CD4-positive, alpha-beta memory T cell (primary cell): ENCODE results near the gene XPO1. TPM values are rescaled to one million over a fixed set of nuclear protein-coding genes. Genes with fewer than 3 reads are reported as not detected.

Experiments
- CTCF ChIA-PET: fragments of 350-600 bp; sonication (Branson Sonifier 250); formaldehyde crosslinking; loops from one replicate; lab custom pipeline; 2021; ENCODE audit warnings: inconsistent platforms; ENCODE audit not compliant: partially characterized antibody; lab: Charles Lee
- POLR2A ChIA-PET: fragments of 350-600 bp; sonication (Branson Sonifier 250); formaldehyde crosslinking; loops from one replicate; lab custom pipeline; 2021; ENCODE audit not compliant: partially characterized antibody; lab: Charles Lee
- DNase-seq, 5 donors: peaks; one replicate each; pipeline versions ENCODE4 v3.0.0 to v3.0.0-alpha.2; 2020 to 2022; ENCODE audit warnings: mixed read lengths in 1 of 5
- H3K27ac ChIP-seq: one replicate; pipeline ENCODE4 v1.7.0; 2013; ENCODE audit warnings: low read depth, low read length
- H3K27me3 ChIP-seq: 2 replicates; pipeline ENCODE4 v1.7.0; 2013; ENCODE audit warnings: mild to moderate bottlenecking, low read length, moderate library complexity; ENCODE audit not compliant: insufficient read depth
- H3K36me3 ChIP-seq: 2 replicates; pipeline ENCODE4 v1.7.0; 2013; ENCODE audit warnings: mild to moderate bottlenecking, low read length, moderate library complexity; ENCODE audit not compliant: insufficient read depth
- H3K4me1 ChIP-seq: 2 replicates; pipeline ENCODE4 v1.7.0; 2013; ENCODE audit warnings: mild to moderate bottlenecking, low read length, moderate library complexity; ENCODE audit not compliant: insufficient read depth
- H3K4me3 ChIP-seq, 2 donors: one replicate each; pipeline ENCODE4 v1.7.0; 2013; ENCODE audit warnings: low read length in 2 of 2, mild to moderate bottlenecking in 1 of 2
- H3K9me3 ChIP-seq, 2 donors: one replicate each; pipeline ENCODE4 v1.7.0; 2013; ENCODE audit warnings: low read length in 2 of 2, control low read depth in 1 of 2; ENCODE audit not compliant: control insufficient read depth in 1 of 2
- H3K27ac Mint-ChIP-seq, 7 donors: one replicate each; pipeline ENCODE4 v1.8.0; 2020 to 2021; ENCODE audit warnings: mixed read lengths in 7 of 7, mild to moderate bottlenecking in 6 of 7, inconsistent platforms in 3 of 7, moderate library complexity in 3 of 7
- H3K27me3 Mint-ChIP-seq, 2 donors: one replicate each; pipeline ENCODE4 v1.8.0; 2020 to 2021; ENCODE audit warnings: mixed read lengths in 2 of 2
- H3K36me3 Mint-ChIP-seq, 2 donors: one replicate each; pipeline ENCODE4 v1.8.0; 2020 to 2021; ENCODE audit warnings: mixed read lengths in 2 of 2, inconsistent platforms in 1 of 2, mild to moderate bottlenecking in 1 of 2
- H3K4me1 Mint-ChIP-seq, 4 donors: one replicate each; pipeline ENCODE4 v1.8.0; 2020 to 2021; ENCODE audit warnings: mixed read lengths in 4 of 4, mild to moderate bottlenecking in 1 of 4
- H3K4me3 Mint-ChIP-seq, 8 donors: one replicate each; pipeline ENCODE4 v1.8.0; 2020 to 2021; ENCODE audit warnings: mixed read lengths in 8 of 8, mild to moderate bottlenecking in 7 of 8, moderate library complexity in 6 of 8, inconsistent platforms in 3 of 8
- H3K9me3 Mint-ChIP-seq, 8 donors: one replicate each; pipeline ENCODE4 v1.8.0; 2020 to 2021; ENCODE audit warnings: mixed read lengths in 8 of 8, mild to moderate bottlenecking in 5 of 8, inconsistent platforms in 3 of 8, moderate library complexity in 1 of 8
- intact Hi-C: fragments of 100-400 bp; cut with micrococcal nuclease; formaldehyde crosslinking; loops from one replicate; pipeline ENCODE4 v1.15.1; 2023
- polyA plus RNA-seq, 2 donors: library from polyadenylated mRNA; unstranded; fragments of 300-500 nt; fragmentation: Illumina TruSeq; gene quantifications; one replicate each; pipeline ENCODE4 v1.2.3, GENCODE V29; 2021
- total RNA-seq, 2 experiments: library from RNA; stranded (reverse); gene quantifications; one replicate each; pipeline ENCODE4 v1.2.3, GENCODE V29; 2021

Gene XPO1
- total and polyA plus RNA-seq, 4 experiments from 2014 or later, result 26.8 to 180 (median 110) TPM

DNA sequence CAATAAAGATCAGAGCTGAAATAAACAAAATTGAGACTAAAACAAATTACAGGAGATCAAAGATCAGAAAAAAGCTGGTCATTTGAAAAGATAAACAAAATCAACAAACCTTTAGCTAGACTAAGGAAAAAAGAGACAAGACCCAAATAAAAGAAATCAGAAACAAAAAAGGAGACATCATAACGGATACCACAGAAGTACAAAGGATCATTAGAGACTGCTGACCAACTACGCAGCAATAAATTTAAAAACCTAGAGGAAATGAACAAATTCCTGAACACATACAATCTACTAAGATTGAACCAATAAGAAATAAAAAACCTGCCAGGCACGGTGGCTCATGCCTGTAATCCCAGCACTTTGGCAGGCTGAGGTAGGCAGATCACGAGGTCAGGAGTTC, 101.0 kb downstream of the XPO1 start:
- Histone ChIP-seq H3K4me1 (peaks cover 47% of the 10 kb centered on the region), H3K9me3 (no peaks in the 10 kb centered on the region), H3K36me3 (no peaks in the 10 kb centered on the region), H3K4me3 (no peak overlapping the region), H3K27me3 (no peaks in the 10 kb centered on the region), H3K27ac (no peak overlapping the region)
- H3K36me3 Mint-ChIP-seq, result peaks cover 24 to 37% of the 10 kb centered on the region in 2 donors
- H3K27me3 Mint-ChIP-seq, result no peaks in the 10 kb centered on the region
- intact Hi-C loops, result no loop called here
- peak overlapping the region in 4 of 8 donors; percentile 6 to 52 (median 31) for H3K4me3 Mint-ChIP-seq
- H3K4me1 Mint-ChIP-seq, result peaks cover 57 to 81% (median 67%) of the 10 kb centered on the region in 4 donors
- no peak for DNase-seq
- ChIA-PET POLR2A (no interaction called here), CTCF (interaction anchor here (1.0 to 2.6 kb wide), 3 partner anchors 9 to 24 kb away, joined by 3 to 11 read pairs (median 4); no protein-coding TSS in a partner anchor)
- peak overlapping the region in 3 of 7 donors; percentile 42 to 86 (median 77) for H3K27ac Mint-ChIP-seq
- peaks cover 2 to 27% (median 18%) of the 10 kb centered on the region in 8 donors for H3K9me3 Mint-ChIP-seq

- H3K27me3 Mint-ChIP-seq, result no peaks in the 10 kb centered on the region
- no peaks in the 10 kb centered on the region for H3K36me3 ChIP-seq
- intact Hi-C loops, result no loop called here
- no peaks in the 10 kb centered on the region for H3K27me3 ChIP-seq
- H3K4me1 Mint-ChIP-seq, result peaks cover 49 to 74% (median 60%) of the 10 kb centered on the region in 4 donors
- CTCF ChIA-PET, result interaction anchor here (1.0 to 1.9 kb wide), 4 partner anchors 8 to 25 kb away, joined by 3 to 4 read pairs (median 4); no protein-coding TSS in a partner anchor
- H3K4me3 ChIP-seq, result no peak overlapping the region
- H3K36me3 Mint-ChIP-seq, result peaks cover 24 to 37% of the 10 kb centered on the region in 2 donors
- peaks cover 2 to 27% (median 18%) of the 10 kb centered on the region in 8 donors for H3K9me3 Mint-ChIP-seq
- DNase-seq, result no peak
- peak overlapping the region in 5 of 7 donors; percentile 3 to 72 (median 23) for H3K27ac Mint-ChIP-seq
- POLR2A ChIA-PET, result no interaction called here
- no peak overlapping the region for H3K27ac ChIP-seq
- peak overlapping the region in 6 of 8 donors; percentile 10 to 52 (median 27) for H3K4me3 Mint-ChIP-seq
- peaks cover 37% of the 10 kb centered on the region for H3K4me1 ChIP-seq
- H3K9me3 ChIP-seq, result no peaks in the 10 kb centered on the region
Measured at GRCh38 chr2:61436092-61436491, 102.1 kb downstream of the XPO1 start.

DNA sequence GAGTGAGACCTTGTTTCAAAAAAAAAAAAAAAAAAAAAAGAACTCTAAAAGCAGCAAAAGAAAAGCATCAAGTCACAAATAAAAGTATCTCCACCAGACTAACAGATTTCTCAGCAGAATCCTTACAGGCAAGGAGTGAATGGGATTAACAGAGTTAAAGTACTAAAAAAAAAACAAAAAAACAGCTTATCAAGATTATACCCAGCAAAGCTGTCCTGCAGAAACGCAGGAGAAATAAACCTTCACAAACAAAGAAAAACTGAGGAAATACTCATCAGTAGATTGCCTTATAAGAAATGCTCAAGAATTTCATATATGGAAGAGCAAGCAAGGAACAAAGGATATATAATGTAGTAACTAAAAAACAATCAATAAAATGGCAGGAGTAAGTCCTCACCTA, 102.9 kb downstream of the XPO1 start:
- DNase-seq, result no peak
- Mint-ChIP-seq H3K36me3 (peaks cover 27 to 37% of the 10 kb centered on the region in 2 donors), H3K27me3 (no peaks in the 10 kb centered on the region), H3K27ac (peak overlapping the region in 4 of 7 donors; percentile 3 to 51 (median 26)), H3K4me1 (peaks cover 50 to 78% (median 65%) of the 10 kb centered on the region in 4 donors), H3K9me3 (peaks cover 2 to 27% (median 18%) of the 10 kb centered on the region in 8 donors), H3K4me3 (peak overlapping the region in 5 of 8 donors; percentile 5 to 36 (median 26))
- Histone ChIP-seq H3K27me3 (no peaks in the 10 kb centered on the region), H3K36me3 (no peaks in the 10 kb centered on the region), H3K9me3 (no peaks in the 10 kb centered on the region), H3K4me1 (peaks cover 37% of the 10 kb centered on the region), H3K27ac (no peak overlapping the region), H3K4me3 (no peak overlapping the region)
- ChIA-PET POLR2A (no interaction called here), CTCF (interaction anchor here (1.9 kb wide), 1 partner anchor 9 kb away, joined by 4 read pairs; no protein-coding TSS in a partner anchor)
- intact Hi-C loops, result no loop called here

GRCh38 chr2:61434314-61434713, 103.8 kb downstream of the XPO1 start:
- Mint-ChIP-seq H3K27ac (peak overlapping the region in 6 of 7 donors; percentile 8 to 84 (median 34)), H3K4me1 (peaks cover 43 to 71% (median 62%) of the 10 kb centered on the region in 4 donors)

DNA sequence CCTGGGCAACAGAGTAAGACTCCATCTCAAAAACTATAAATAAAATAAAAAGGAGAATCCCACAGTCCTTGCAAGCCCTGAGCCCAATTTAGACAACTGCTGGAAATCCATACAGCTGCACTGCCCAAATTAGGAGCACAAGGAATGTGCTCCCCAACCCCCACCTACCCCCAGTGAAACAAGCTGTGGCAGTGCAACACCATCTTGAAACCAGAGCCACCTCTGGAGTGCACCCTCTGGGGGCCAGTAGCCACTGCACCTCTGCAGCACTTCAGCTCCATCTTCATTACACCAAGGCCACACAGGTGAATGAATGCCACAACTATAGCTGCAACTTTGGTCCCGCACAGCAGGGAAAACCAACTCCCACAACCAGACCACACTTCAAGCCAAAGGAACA, 104.5 kb downstream of the XPO1 start:
- no peaks in the 10 kb centered on the region for H3K27me3 Mint-ChIP-seq
- Histone ChIP-seq H3K4me3 (no peak overlapping the region), H3K27ac (no peak overlapping the region), H3K36me3 (no peaks in the 10 kb centered on the region), H3K9me3 (no peaks in the 10 kb centered on the region), H3K27me3 (no peaks in the 10 kb centered on the region), H3K4me1 (peaks cover 33% of the 10 kb centered on the region)
- peak overlapping the region in 6 of 7 donors; percentile 29 to 82 (median 58) for H3K27ac Mint-ChIP-seq
- ChIA-PET POLR2A (no interaction called here), CTCF (no interaction called here)
- H3K4me3 Mint-ChIP-seq, result peak overlapping the region in 2 of 8 donors; percentile 3 to 41
- H3K9me3 Mint-ChIP-seq, result peaks cover under 1 to 23% (median 17%) of the 10 kb centered on the region in 8 donors
- peaks cover 39 to 66% (median 57%) of the 10 kb centered on the region in 4 donors for H3K4me1 Mint-ChIP-seq
- peaks cover 19 to 22% of the 10 kb centered on the region in 2 donors for H3K36me3 Mint-ChIP-seq
- intact Hi-C loops, result no loop called here
- DNase-seq, result no peak

More at GRCh38 chr2:61434314-61434713, 103.8 kb downstream of the XPO1 start:
- no peak for DNase-seq
- Mint-ChIP-seq H3K36me3 (peaks cover 24 to 29% of the 10 kb centered on the region in 2 donors), H3K9me3 (peaks cover 2 to 25% (median 18%) of the 10 kb centered on the region in 8 donors), H3K27me3 (no peaks in the 10 kb centered on the region), H3K4me3 (peak overlapping the region in 6 of 8 donors; percentile 14 to 62 (median 28))
- Histone ChIP-seq H3K36me3 (no peaks in the 10 kb centered on the region), H3K4me3 (no peak overlapping the region), H3K4me1 (peaks cover 31% of the 10 kb centered on the region), H3K27me3 (no peaks in the 10 kb centered on the region), H3K27ac (no peak overlapping the region), H3K9me3 (no peaks in the 10 kb centered on the region)
- intact Hi-C loops, result no loop called here
- POLR2A ChIA-PET, result no interaction called here
- CTCF ChIA-PET, result no interaction called here

- Histone ChIP-seq H3K27me3 (no peaks in the 10 kb centered on the region), H3K4me1 (peaks cover 38% of the 10 kb centered on the region), H3K27ac (no peak overlapping the region), H3K36me3 (no peaks in the 10 kb centered on the region), H3K9me3 (no peaks in the 10 kb centered on the region), H3K4me3 (no peak overlapping the region)
- Mint-ChIP-seq H3K9me3 (peaks cover 0 to 20% (median 15%) of the 10 kb centered on the region in 8 donors), H3K27me3 (no peaks in the 10 kb centered on the region), H3K4me3 (peak overlapping the region in 2 of 8 donors; percentile 4 to 20), H3K36me3 (peaks cover 17 to 20% of the 10 kb centered on the region in 2 donors), H3K27ac (peak overlapping the region in 6 of 7 donors; percentile 19 to 88 (median 56)), H3K4me1 (peaks cover 41 to 67% (median 59%) of the 10 kb centered on the region in 4 donors)
- intact Hi-C loops, result no loop called here
- CTCF ChIA-PET, result no interaction called here
- DNase-seq, result no peak
- POLR2A ChIA-PET, result no interaction called here
Measured at GRCh38 chr2:61432990-61433389, 105.2 kb downstream of the XPO1 start.

DNA sequence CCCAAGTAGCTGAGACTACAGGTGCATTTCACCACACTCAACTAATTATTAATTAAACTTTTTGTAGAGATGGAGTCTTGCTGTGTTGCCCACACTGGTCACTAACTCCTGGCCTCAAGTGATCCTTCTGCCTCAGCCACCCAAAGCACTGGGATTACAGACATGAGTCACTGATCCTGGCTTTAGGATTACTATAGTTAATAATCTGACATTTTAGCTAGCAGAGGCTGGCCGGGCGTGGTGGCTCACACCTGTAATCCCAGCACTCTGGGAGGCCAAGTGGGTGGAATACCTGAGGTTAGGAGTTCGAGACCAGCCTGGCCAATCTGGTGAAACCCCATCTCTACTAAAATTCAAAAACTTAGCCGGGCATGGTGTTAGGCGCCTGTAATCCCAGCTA, 106.8 kb downstream of the XPO1 start:
- Mint-ChIP-seq H3K4me1 (peaks cover 42 to 69% (median 61%) of the 10 kb centered on the region in 4 donors), H3K9me3 (peaks cover 0 to 7% (median 3%) of the 10 kb centered on the region in 8 donors), H3K36me3 (peaks cover 7 to 8% of the 10 kb centered on the region in 2 donors), H3K27me3 (no peaks in the 10 kb centered on the region), H3K4me3 (no peak overlapping the region), H3K27ac (no peak overlapping the region)
- ChIA-PET CTCF (interaction anchor here (0.6 to 1.9 kb wide), 5 partner anchors 10 to 757 kb away, joined by 3 to 7 read pairs (median 5); no protein-coding TSS in a partner anchor), POLR2A (interaction anchor here (0.9 kb wide), 1 partner anchor 62 kb away, joined by 3 read pairs; no protein-coding TSS in a partner anchor)
- peaks cover 41% of the 10 kb centered on the region for H3K4me1 ChIP-seq
- intact Hi-C loops, result no loop called here
- DNase-seq, result no peak
- no peak overlapping the region for H3K4me3 ChIP-seq
- no peak overlapping the region for H3K27ac ChIP-seq
- no peaks in the 10 kb centered on the region for H3K27me3 ChIP-seq
- no peaks in the 10 kb centered on the region for H3K36me3 ChIP-seq
- no peaks in the 10 kb centered on the region for H3K9me3 ChIP-seq
